Heart left ventricle (tissue), 13 donors: ENCODE measurements around the gene HCLS1.

Experiments used
- CTCF ChIP-seq, 12 donors: fragments of 200-600 bp; sonication (generic) in 4 of 12; IDR thresholded peaks; one replicate each; pipeline versions ENCODE4 v1.5.0 to v1.8.0; 2018 to 2022; ENCODE audit warnings: antibody characterized with exemption in 12 of 12, mild to moderate bottlenecking in 5 of 12
- POLR2A ChIP-seq, 2 donors: fragments of 450-650 bp; IDR thresholded peaks; one replicate each; pipeline ENCODE4 v1.6.1; 2017; ENCODE audit warnings: antibody characterized with exemption in 2 of 2, mild to moderate bottlenecking in 2 of 2, moderate library complexity in 2 of 2
- donor health status: ischemic (EF 13 %, LVEDD 7.1; RV severe dilation, severe dysfunction).
- donor health status: DM: no; HTN: yes; CAD: no.
- donor health status: DM: no; HTN: no; CAD: no.
- donor health status: ischemic (EF 25% LVEDD 6.9; RV normal size, moderate dysfunction).
- donor health status: ischemic (EF 25% LVEDD 5.7; RV mildly dilated, moderate dysfunction).
- donor health status: ischemic (EF 35%, LVEDD 5.7; RV mildly dilated, moderate dysfunction).
- donor health status: nonischemic (EF 11% LVEDD 7.7; RV severe dilation, severe dysfunction).
- donor health status: DM: yes; HTN: yes; CAD: no.
- donor health status: PGD.
- donor health status: ischemic (EF 29% LVEDD 5.4; RV normal size, mild dysfunction).
- donor health status: nonischemic (EF 23%, LVEDD 6.1; RV moderate dilation, normal function).

- TF ChIP-seq CTCF (IDR thresholded peaks at IDR 0.05) (no peak), POLR2A (IDR thresholded peaks at IDR 0.05) (no peak)
These were observed 1.1 kb downstream of the HCLS1 start for GRCh38 chr3:121659586-121659985.
